ENCODE results near the gene KCNK1.

GRCh38 chr1:233707880-233708815, 94.2 kb downstream of the KCNK1 start:
- TF ChIP-seq CTCF (IDR thresholded peaks at IDR 0.05; ENCODE audit: low read length) (no peak), EZH2 (optimal IDR thresholded peaks at IDR 0.05; ENCODE audit: low read depth, low read length) (no peak)

Measured in MM.1S (cell line).